Measurements from ENCODE around the gene TUT7.
A peak's percentile ranks its signal among the peaks of the same experiment; 100 is the strongest.

TUT7 gene

GRCh38 chr9:86352440-86353077 lies 1.7 kb downstream of the TUT7 start:
- DNase-seq (ENCODE audit: low read depth), result no peak
- H3K4me3 ChIP-seq (ENCODE audit: low read depth, low read length), result peak overlapping the region; percentile 97

GRCh38 chr9:86351880-86352279 lies 2.3 kb downstream of the TUT7 start:
- no peak for DNase-seq (ENCODE audit: low read depth)
- peak overlapping the region; percentile 97 for H3K4me3 ChIP-seq (ENCODE audit: low read depth, low read length)

- DNase-seq (ENCODE audit: low read depth), result no peak
- H3K4me3 ChIP-seq (ENCODE audit: low read depth, low read length), result no peak overlapping the region
Observed at GRCh38 chr9:86350006-86350760, 4.0 kb downstream of the TUT7 start.

GRCh38 chr9:86349271-86349670 lies 4.9 kb downstream of the TUT7 start:
- H3K4me3 ChIP-seq (ENCODE audit: low read depth, low read length), result no peak overlapping the region
- DNase-seq (ENCODE audit: low read depth), result no peak

- H3K4me3 ChIP-seq (ENCODE audit: low read depth, low read length), result no peak overlapping the region
- no peak for DNase-seq (ENCODE audit: low read depth)
Observed at GRCh38 chr9:86347991-86348390, 6.2 kb downstream of the TUT7 start.

- no peak for DNase-seq (ENCODE audit: low read depth)
- H3K4me3 ChIP-seq (ENCODE audit: low read depth, low read length), result no peak overlapping the region
Observed at GRCh38 chr9:86344818-86345217, 9.4 kb downstream of the TUT7 start.

GRCh38 chr9:86342269-86342668 lies 11.9 kb downstream of the TUT7 start:
- no peak overlapping the region for H3K4me3 ChIP-seq (ENCODE audit: low read depth, low read length)
- no peak for DNase-seq (ENCODE audit: low read depth)

GRCh38 chr9:86341007-86341491 lies 13.2 kb downstream of the TUT7 start:
- no peak overlapping the region for H3K4me3 ChIP-seq (ENCODE audit: low read depth, low read length)
- no peak for DNase-seq (ENCODE audit: low read depth)

GRCh38 chr9:86340356-86341006 lies 13.7 kb downstream of the TUT7 start:
- DNase-seq (ENCODE audit: low read depth), result no peak
- no peak overlapping the region for H3K4me3 ChIP-seq (ENCODE audit: low read depth, low read length)

- DNase-seq (ENCODE audit: low read depth), result no peak
- no peak overlapping the region for H3K4me3 ChIP-seq (ENCODE audit: low read depth, low read length)
Observed at GRCh38 chr9:86337469-86338108, 16.6 kb downstream of the TUT7 start.

- H3K4me3 ChIP-seq (ENCODE audit: low read depth, low read length), result no peak overlapping the region
- DNase-seq (ENCODE audit: low read depth), result no peak
Observed at GRCh38 chr9:86336058-86336457, 18.2 kb downstream of the TUT7 start.

- no peak for DNase-seq (ENCODE audit: low read depth)
- H3K4me3 ChIP-seq (ENCODE audit: low read depth, low read length), result no peak overlapping the region
Observed at GRCh38 chr9:86333651-86334050, 20.6 kb downstream of the TUT7 start.

- no peak for DNase-seq (ENCODE audit: low read depth)
- no peak overlapping the region for H3K4me3 ChIP-seq (ENCODE audit: low read depth, low read length)
Observed at GRCh38 chr9:86330186-86330585, 24.0 kb downstream of the TUT7 start.

- no peak for DNase-seq (ENCODE audit: low read depth)
- no peak overlapping the region for H3K4me3 ChIP-seq (ENCODE audit: low read depth, low read length)
Observed at GRCh38 chr9:86329649-86330048, 24.6 kb downstream of the TUT7 start.

GRCh38 chr9:86328156-86328555 lies 26.1 kb downstream of the TUT7 start:
- H3K4me3 ChIP-seq (ENCODE audit: low read depth, low read length), result no peak overlapping the region
- no peak for DNase-seq (ENCODE audit: low read depth)

- no peak overlapping the region for H3K4me3 ChIP-seq (ENCODE audit: low read depth, low read length)
- DNase-seq (ENCODE audit: low read depth), result no peak
Observed at GRCh38 chr9:86326536-86326935, 27.7 kb downstream of the TUT7 start.

- no peak overlapping the region for H3K4me3 ChIP-seq (ENCODE audit: low read depth, low read length)
- DNase-seq (ENCODE audit: low read depth), result no peak
Observed at GRCh38 chr9:86324901-86325300, 29.3 kb downstream of the TUT7 start.

GRCh38 chr9:86324308-86324707 lies 29.9 kb downstream of the TUT7 start:
- no peak overlapping the region for H3K4me3 ChIP-seq (ENCODE audit: low read depth, low read length)
- DNase-seq (ENCODE audit: low read depth), result no peak

GRCh38 chr9:86322973-86323644 lies 31.1 kb downstream of the TUT7 start:
- no peak for DNase-seq (ENCODE audit: low read depth)
- H3K4me3 ChIP-seq (ENCODE audit: low read depth, low read length), result no peak overlapping the region

GRCh38 chr9:86321373-86321772 lies 32.8 kb downstream of the TUT7 start:
- H3K4me3 ChIP-seq (ENCODE audit: low read depth, low read length), result no peak overlapping the region
- peak; percentile 84 for DNase-seq (ENCODE audit: low read depth)

All from skeletal muscle cell (primary cell).